Measurements from ENCODE around the gene RNF17.

- TF ChIP-seq CTCF (IDR thresholded peaks at IDR 0.05 in 4 of 5, conservative IDR thresholded peaks at IDR 0.05 in 1 of 5) (no peak), POLR2A (IDR thresholded peaks at IDR 0.05) (no peak)
Measured at GRCh38 chr13:24741016-24741662, 22.8 kb upstream of the RNF17 start.

Measured in gastrocnemius medialis (tissue), 4 donors.